ENCODE data around the gene GPBP1.
A peak's percentile ranks its signal among the peaks of the same experiment; 100 is the strongest.
"Not testable (repeated sequence)": the region's sequence is repeated elsewhere in the genome, so short reads cannot be mapped to it uniquely, and the experiment has no call there.

The GPBP1 gene

DNA sequence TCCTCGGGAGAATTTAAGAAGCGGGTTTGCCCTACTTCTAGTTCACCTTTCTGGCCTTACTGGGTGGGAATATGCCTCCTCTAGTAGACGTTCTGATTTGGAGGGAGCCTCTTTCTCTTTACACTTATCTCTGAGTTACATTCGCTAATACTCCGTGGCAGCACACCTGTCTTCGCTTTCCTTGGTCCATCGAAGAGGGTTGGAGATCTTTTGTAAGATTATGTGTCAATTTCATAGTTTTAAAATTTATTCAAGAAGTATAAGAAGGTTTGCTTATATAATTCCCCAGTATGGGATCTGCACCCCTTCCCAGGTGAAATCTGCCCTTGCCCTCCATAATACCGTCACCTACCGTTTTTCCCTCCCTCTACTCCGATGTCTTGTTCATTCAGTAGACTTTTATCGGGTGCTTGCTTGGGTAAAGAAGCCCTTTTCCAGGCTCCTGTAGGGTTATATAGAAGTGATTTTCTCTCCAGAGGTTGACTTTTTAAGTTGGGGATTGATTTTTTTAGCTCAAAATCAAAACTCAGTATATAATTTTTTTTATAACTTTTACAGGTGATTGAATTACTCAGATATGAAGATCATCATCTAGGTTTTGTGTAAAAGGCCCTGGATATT, 1.1 kb downstream of the GPBP1 start:
- peak overlapping the region; percentile 99 for H3K4me3 ChIP-seq (replicated peaks; ENCODE audit: low read depth, low read length)
- TF ChIP-seq, protein P1, sequence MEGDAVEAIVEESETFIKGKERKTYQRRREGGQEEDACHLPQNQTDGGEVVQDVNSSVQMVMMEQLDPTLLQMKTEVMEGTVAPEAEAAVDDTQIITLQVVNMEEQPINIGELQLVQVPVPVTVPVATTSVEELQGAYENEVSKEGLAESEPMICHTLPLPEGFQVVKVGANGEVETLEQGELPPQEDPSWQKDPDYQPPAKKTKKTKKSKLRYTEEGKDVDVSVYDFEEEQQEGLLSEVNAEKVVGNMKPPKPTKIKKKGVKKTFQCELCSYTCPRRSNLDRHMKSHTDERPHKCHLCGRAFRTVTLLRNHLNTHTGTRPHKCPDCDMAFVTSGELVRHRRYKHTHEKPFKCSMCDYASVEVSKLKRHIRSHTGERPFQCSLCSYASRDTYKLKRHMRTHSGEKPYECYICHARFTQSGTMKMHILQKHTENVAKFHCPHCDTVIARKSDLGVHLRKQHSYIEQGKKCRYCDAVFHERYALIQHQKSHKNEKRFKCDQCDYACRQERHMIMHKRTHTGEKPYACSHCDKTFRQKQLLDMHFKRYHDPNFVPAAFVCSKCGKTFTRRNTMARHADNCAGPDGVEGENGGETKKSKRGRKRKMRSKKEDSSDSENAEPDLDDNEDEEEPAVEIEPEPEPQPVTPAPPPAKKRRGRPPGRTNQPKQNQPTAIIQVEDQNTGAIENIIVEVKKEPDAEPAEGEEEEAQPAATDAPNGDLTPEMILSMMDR (IDR thresholded peaks at IDR 0.05; ENCODE audit: insufficient read depth, low read length, poor library complexity, severe bottlenecking): no peak
- DNase-seq (ENCODE audit: extremely low read depth, insufficient read length): no peak
- H3K36me3 ChIP-seq (ENCODE audit: control insufficient read depth, insufficient read depth, low read length): no peaks in the 10 kb centered on the region
- H3K27me3 ChIP-seq (replicated peaks; ENCODE audit: control insufficient read depth, insufficient read depth, low read length): no peaks in the 10 kb centered on the region

DNA sequence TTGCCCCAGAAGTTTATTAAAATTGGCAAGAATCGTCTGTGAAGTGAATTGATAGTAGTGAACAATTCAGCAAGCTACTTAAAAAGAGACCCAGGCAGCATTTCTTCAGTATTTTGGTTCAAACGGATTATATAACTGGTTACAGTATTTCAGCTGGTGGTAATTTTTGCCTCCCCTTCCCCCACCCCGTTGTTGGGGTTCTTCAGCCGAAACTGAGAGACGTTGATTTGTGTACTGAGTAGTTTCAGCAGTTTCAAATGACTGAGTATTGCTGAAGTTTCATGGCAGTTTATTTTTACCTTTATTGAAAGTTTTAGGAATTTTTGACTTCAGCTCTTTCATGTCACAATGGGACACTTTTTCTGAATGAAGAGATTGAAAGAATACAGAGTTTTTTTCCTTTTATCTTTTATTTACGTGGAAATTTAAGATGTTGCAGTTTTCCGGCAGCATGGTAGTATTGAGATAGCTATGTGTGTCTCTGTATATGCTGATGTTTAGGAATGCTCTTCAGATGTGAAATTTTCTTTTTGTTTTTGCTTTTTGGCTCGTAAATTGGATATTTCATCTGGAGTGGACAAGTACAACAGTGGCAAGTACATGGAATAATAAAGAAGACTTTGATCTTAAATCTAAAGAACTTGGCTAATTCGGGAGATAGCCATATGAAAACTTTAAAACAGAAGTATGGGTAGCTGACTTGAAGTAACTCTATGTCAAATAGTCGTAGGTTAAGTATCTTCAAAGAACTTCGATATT, 1.9 kb downstream of the GPBP1 start:
- Histone ChIP-seq H3K4me3 (replicated peaks; ENCODE audit: low read depth, low read length) (peak overlapping the region; percentile 99), H3K36me3 (ENCODE audit: control insufficient read depth, insufficient read depth, low read length) (no peaks in the 10 kb centered on the region), H3K27me3 (replicated peaks; ENCODE audit: control insufficient read depth, insufficient read depth, low read length) (no peaks in the 10 kb centered on the region)
- TF ChIP-seq, protein P1 (IDR thresholded peaks at IDR 0.05; ENCODE audit: insufficient read depth, low read length, poor library complexity, severe bottlenecking): no peak
- DNase-seq (ENCODE audit: extremely low read depth, insufficient read length): no peak

DNA sequence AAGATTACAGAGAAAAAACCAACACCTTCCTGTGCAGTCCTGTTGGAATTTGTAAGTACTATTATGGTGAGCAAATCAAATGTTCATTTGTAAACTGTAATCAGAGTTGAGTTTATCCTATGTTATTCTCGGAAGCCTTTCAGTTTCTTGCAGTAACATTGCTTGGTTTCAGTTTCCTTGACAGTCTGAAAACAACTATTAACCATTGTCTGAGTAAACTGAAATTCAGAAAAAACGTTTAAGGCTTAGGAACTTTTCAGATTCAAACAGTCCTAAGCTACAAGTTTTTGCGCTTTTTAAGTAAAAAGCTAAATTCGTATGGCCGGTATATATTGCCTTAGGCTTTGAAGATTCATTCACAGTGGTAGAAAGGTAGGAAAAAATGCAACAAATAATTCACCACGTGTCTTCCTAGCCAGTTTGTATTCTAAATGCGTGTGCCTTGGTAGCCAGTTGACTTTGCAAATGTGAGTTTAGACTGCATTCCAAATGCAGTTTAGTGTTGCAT, 2.5 kb downstream of the GPBP1 start:
- H3K36me3 ChIP-seq (ENCODE audit: control insufficient read depth, insufficient read depth, low read length): no peaks in the 10 kb centered on the region

DNA sequence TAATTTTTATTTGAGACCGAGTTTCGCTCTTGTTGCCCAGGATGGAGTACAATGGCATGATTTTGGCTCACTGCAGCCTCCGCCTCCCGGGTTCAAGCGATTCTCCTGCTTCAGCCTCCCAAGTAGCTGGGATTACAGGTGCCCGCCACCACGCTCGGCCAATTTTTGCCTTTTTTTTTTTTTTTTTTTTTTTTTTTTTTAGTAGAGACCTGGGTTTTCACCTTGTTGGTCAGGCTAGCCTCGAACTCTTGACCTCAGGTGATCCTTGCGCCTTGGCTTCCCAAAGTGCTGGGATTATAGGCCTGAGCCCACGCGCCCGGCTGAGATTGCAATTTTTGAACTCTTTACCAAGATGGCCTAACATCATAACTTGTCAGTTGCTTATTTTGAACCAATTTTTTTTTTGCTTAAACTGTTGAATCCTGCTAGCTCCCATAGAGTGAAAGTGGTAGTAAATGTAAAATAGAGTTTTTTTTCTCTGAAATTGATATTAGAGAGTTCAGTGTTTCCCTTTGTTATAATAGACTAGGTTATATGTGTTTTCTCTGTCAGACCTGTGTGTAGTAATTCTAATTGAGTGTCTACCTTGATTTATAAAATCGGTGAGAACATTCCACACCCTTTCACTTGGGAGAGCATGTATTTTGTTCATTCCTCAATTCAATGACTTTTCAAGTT, 3.8 kb downstream of the GPBP1 start:
- no peaks in the 10 kb centered on the region for H3K36me3 ChIP-seq (ENCODE audit: control insufficient read depth, insufficient read depth, low read length)
- peak overlapping the region; percentile 99 for H3K4me3 ChIP-seq (replicated peaks; ENCODE audit: low read depth, low read length)
- no peak for DNase-seq (ENCODE audit: extremely low read depth, insufficient read length)
- no peaks in the 10 kb centered on the region for H3K27me3 ChIP-seq (replicated peaks; ENCODE audit: control insufficient read depth, insufficient read depth, low read length)
- TF ChIP-seq, protein P1 (IDR thresholded peaks at IDR 0.05; ENCODE audit: insufficient read depth, low read length, poor library complexity, severe bottlenecking): no peak

More for the DNA sequence above, 2.5 kb downstream of the GPBP1 start:
- Histone ChIP-seq H3K4me3 (replicated peaks; ENCODE audit: low read depth, low read length) (peak overlapping the region; percentile 99), H3K27me3 (replicated peaks; ENCODE audit: control insufficient read depth, insufficient read depth, low read length) (no peaks in the 10 kb centered on the region)
- DNase-seq (ENCODE audit: extremely low read depth, insufficient read length): no peak
- TF ChIP-seq, protein P1 (IDR thresholded peaks at IDR 0.05; ENCODE audit: insufficient read depth, low read length, poor library complexity, severe bottlenecking): no peak

DNA sequence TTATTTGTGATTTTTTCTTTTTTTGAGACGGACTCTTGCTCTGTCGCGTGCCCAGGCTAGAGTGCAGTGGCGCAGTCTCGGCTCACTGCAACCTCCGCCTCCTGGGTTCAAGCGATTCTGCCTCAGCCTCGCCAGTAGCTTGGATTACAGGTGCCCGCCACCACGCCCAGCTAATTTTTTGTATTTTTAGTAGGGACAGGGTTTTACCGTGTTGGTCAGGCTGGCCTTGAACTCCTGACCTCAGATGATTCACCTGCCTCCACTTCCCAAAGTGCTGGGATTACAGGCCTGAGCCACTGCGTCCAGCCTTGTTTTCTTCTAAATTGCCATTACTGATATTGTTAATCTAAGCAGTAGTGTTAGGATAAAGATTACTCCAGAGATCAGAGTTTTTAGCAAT, 4.4 kb downstream of the GPBP1 start:
- not testable (repeated sequence) for DNase-seq (ENCODE audit: extremely low read depth, insufficient read length)

More for the DNA sequence above, 4.4 kb downstream of the GPBP1 start:
- peak overlapping the region; percentile 99 for H3K4me3 ChIP-seq (replicated peaks; ENCODE audit: low read depth, low read length)
- not testable (repeated sequence) for H3K27me3 ChIP-seq (replicated peaks; ENCODE audit: control insufficient read depth, insufficient read depth, low read length); H3K36me3 ChIP-seq (ENCODE audit: control insufficient read depth, insufficient read depth, low read length)

Measured in GM06990 (cell line).